SH-SY5Y (cell line): ENCODE measurements around the gene AKAP6.

Experiments used
- GATA2 ChIP-seq: IDR thresholded peaks from 2 replicates; pipeline ENCODE4 v1.6.1; 2011; ENCODE audit warnings: mild to moderate bottlenecking, low read depth, low read length
- GATA3 ChIP-seq: IDR thresholded peaks from 2 replicates; pipeline ENCODE4 v1.6.1; 2011; ENCODE audit warnings: low read depth, mild to moderate bottlenecking, low read length, moderate library complexity

GRCh38 chr14:32571995-32572866 is 243.1 kb downstream of the AKAP6 start:
- TF ChIP-seq GATA2 = no peak
- no peak for TF ChIP-seq GATA3
